ENCODE data around the gene TARBP2.
A peak's percentile ranks its signal among the peaks of the same experiment; 100 is the strongest.

TARBP2 gene

GRCh38 chr12:53500776-53501614 lies at the start of gene TARBP2 (continued):
- TF ChIP-seq PRDM4 (tag by site-specific recombination; IDR thresholded peaks at IDR 0.05) (peak; percentile 66), MEIS1 (CRISPR knock-in tag; IDR thresholded peaks at IDR 0.05; ENCODE audit: borderline replicate concordance) (no peak), ZNF350 (tag by site-specific recombination; IDR thresholded peaks at IDR 0.05) (no peak), ZNF76 (tag by site-specific recombination; IDR thresholded peaks at IDR 0.05; ENCODE audit: borderline replicate concordance, low read depth) (peak; percentile 100), ZNF610 (tag by site-specific recombination; IDR thresholded peaks at IDR 0.05; ENCODE audit: borderline replicate concordance) (peak; percentile 90), ZEB2 (tag by site-specific recombination; IDR thresholded peaks at IDR 0.05) (peak; percentile 98), KLF16 (tag by site-specific recombination; IDR thresholded peaks at IDR 0.05) (peak; percentile 92), TSHZ1 (tag by site-specific recombination; IDR thresholded peaks at IDR 0.05; ENCODE audit: borderline replicate concordance) (peak; percentile 19; the same call in 1 of the 2 replicates), ZNF112 (tag by site-specific recombination; IDR thresholded peaks at IDR 0.05) (no peak), ZNF202 (tag by site-specific recombination; IDR thresholded peaks at IDR 0.05; ENCODE audit: borderline replicate concordance) (no peak), MYNN (tag by site-specific recombination; IDR thresholded peaks at IDR 0.05; ENCODE audit: borderline replicate concordance) (0 out of 2 replicates have a peak, but pooled peaks have one; percentile 58), KLF9 (tag by site-specific recombination; IDR thresholded peaks at IDR 0.05; ENCODE audit: low read depth) (peak; percentile 60; the same call in 1 of the 2 replicates), ZNF514 (tag by site-specific recombination; IDR thresholded peaks at IDR 0.05) (no peak), SCRT2 (tag by site-specific recombination; IDR thresholded peaks at IDR 0.05) (peak; percentile 62; the same call in 1 of the 2 replicates), ZNF114 (tag by site-specific recombination; IDR thresholded peaks at IDR 0.05) (no peak), ZFP37 (tag by site-specific recombination; IDR thresholded peaks at IDR 0.05) (peak; percentile 98; the same call in 1 of the 2 replicates), ZNF335 (tag by site-specific recombination; conservative IDR thresholded peaks at IDR 0.05) (peak; percentile 99), ZBTB10 (tag by site-specific recombination; IDR thresholded peaks at IDR 0.05) (peak; percentile 89), OVOL3 (tag by site-specific recombination; IDR thresholded peaks at IDR 0.05) (peak; percentile 96), ZNF341 (tag by site-specific recombination; IDR thresholded peaks at IDR 0.05; ENCODE audit: low read depth) (peak; percentile 97), ZNF24 (tag by site-specific recombination; IDR thresholded peaks at IDR 0.05) (peak; percentile 54; the same call in 1 of the 2 replicates), ZNF629 (tag by site-specific recombination; IDR thresholded peaks at IDR 0.05) (peak; percentile 95), ZNF18 (tag by site-specific recombination; IDR thresholded peaks at IDR 0.05) (no peak), ZNF394 (tag by site-specific recombination; IDR thresholded peaks at IDR 0.05; ENCODE audit: borderline replicate concordance) (peak; percentile 100), INSM2 (tag by site-specific recombination; IDR thresholded peaks at IDR 0.05) (no peak; the same call in 1 of the 2 replicates), ZNF175 (tag by site-specific recombination; IDR thresholded peaks at IDR 0.05) (no peak)

All from HEK293 (cell line).